ENCODE results near the gene TRPC6.

TRPC6 gene

DNA sequence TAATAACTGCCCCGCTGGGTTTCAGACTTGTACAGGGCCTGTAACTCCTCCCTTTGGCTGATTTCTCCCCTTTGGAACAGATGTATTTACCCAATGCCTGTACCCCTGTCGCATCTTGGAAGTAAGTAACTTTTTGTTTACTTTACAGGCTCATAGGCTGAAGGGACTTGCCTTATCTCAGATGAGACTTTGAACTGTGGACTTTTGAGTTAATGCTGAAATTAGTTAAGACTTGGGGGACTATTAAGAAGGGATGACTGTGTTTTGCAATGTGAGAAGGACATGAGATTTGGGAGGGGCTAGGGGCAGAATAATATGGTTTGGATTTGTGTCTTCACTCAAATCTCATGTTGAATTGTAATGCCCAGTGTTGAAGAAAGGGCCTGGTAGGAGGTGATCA is 62.0 kb downstream of the TRPC6 start:
- Histone ChIP-seq H3K27ac (ENCODE audit: low read length) (no peak overlapping the region), H3K27me3 (ENCODE audit: low read depth, low read length) (no peaks in the 10 kb centered on the region)

DNA sequence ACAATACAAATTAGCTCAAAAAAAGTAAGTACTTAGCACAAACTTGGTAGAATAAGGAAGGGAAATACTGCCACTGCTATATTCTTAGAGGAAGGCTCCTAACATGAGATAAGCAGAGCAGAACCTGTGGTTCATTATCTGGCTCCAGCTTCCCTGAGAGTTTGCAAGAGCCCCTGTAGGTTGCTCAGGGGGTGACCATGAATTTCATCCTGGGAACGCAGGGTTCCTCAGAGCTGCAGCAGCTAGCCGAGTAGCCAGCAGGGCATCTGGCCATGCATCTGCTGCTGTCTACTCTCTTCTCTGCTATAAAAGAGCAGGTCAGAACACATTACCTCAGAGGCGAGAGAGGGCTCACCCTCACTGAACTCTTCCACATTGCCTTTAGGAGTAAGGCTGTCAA is 67.3 kb downstream of the TRPC6 start:
- Histone ChIP-seq H3K27me3 (ENCODE audit: low read depth, low read length) (no peaks in the 10 kb centered on the region), H3K27ac (ENCODE audit: low read length) (no peak overlapping the region), H3K9me3 (ENCODE audit: control insufficient read depth in 1 of 2, low read length in 2 of 2) (no peaks in the 10 kb centered on the region), H3K36me3 (ENCODE audit: control insufficient read depth in 1 of 2, insufficient read depth in 2 of 2, low read length in 2 of 2) (no peaks in the 10 kb centered on the region), H3K4me1 (ENCODE audit: control insufficient read depth in 1 of 2, insufficient read depth in 2 of 2, low read length in 2 of 2) (no peaks in the 10 kb centered on the region), H3K4me3 (ENCODE audit: low read depth in 1 of 2, low read length in 2 of 2) (no peak overlapping the region)

More for the DNA sequence above, 62.0 kb downstream of the TRPC6 start:
- Histone ChIP-seq H3K36me3 (ENCODE audit: control insufficient read depth in 1 of 2, insufficient read depth in 2 of 2, low read length in 2 of 2) (no peaks in the 10 kb centered on the region), H3K4me3 (ENCODE audit: low read depth in 1 of 2, low read length in 2 of 2) (no peak overlapping the region), H3K9me3 (ENCODE audit: control insufficient read depth in 1 of 2, low read length in 2 of 2) (no peaks in the 10 kb centered on the region), H3K4me1 (ENCODE audit: control insufficient read depth in 1 of 2, insufficient read depth in 2 of 2, low read length in 2 of 2) (no peaks in the 10 kb centered on the region)

DNA sequence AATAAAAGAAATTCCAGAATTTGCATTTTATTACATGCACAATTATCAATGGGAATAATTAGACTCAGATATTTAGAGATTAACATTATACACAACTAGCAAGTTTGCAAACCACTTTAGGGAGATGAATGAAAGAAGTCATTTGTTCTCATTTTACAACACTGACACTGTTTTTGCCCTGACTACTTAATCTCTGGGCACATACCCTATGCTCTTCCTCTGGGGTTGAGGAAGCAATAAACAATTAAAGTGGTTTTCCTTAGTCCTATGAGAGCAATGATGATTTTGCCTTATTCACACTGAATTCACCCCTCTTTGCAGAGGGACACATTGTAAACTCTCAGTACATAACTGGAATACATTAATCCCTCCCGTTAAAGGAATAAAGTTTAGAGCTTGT is 72.7 kb downstream of the TRPC6 start:
- H3K27ac ChIP-seq (ENCODE audit: low read length): no peak overlapping the region
- no peaks in the 10 kb centered on the region for H3K27me3 ChIP-seq (ENCODE audit: low read depth, low read length)
- no peaks in the 10 kb centered on the region for H3K4me1 ChIP-seq (ENCODE audit: control insufficient read depth in 1 of 2, insufficient read depth in 2 of 2, low read length in 2 of 2)
- H3K36me3 ChIP-seq (ENCODE audit: control insufficient read depth in 1 of 2, insufficient read depth in 2 of 2, low read length in 2 of 2): no peaks in the 10 kb centered on the region
- no peak overlapping the region for H3K4me3 ChIP-seq (ENCODE audit: low read depth in 1 of 2, low read length in 2 of 2)
- no peaks in the 10 kb centered on the region for H3K9me3 ChIP-seq (ENCODE audit: control insufficient read depth in 1 of 2, low read length in 2 of 2)

DNA sequence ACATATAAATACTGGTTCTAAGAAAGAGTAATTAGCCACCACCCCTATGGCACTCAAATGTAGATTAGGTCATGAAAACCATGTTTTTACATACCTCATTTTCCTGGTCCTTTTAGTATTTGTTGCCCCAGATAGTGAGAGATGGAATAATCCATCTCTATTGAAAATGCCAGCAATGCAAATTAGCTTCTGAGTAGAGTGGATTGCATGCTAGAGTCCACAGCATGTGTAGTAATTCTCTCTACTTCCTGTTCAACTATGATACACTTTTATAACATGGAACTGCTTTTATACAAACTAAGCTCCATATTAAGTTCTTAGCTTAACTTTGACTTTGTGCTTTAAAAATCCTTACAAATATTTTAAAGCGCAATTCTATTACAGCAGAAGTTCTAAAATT is 73.2 kb downstream of the TRPC6 start:
- Histone ChIP-seq H3K27me3 (ENCODE audit: low read depth, low read length) (no peaks in the 10 kb centered on the region), H3K27ac (ENCODE audit: low read length) (no peak overlapping the region), H3K9me3 (ENCODE audit: control insufficient read depth in 1 of 2, low read length in 2 of 2) (no peaks in the 10 kb centered on the region), H3K4me3 (ENCODE audit: low read depth in 1 of 2, low read length in 2 of 2) (no peak overlapping the region), H3K4me1 (ENCODE audit: control insufficient read depth in 1 of 2, insufficient read depth in 2 of 2, low read length in 2 of 2) (no peaks in the 10 kb centered on the region), H3K36me3 (ENCODE audit: control insufficient read depth in 1 of 2, insufficient read depth in 2 of 2, low read length in 2 of 2) (no peaks in the 10 kb centered on the region)

DNA sequence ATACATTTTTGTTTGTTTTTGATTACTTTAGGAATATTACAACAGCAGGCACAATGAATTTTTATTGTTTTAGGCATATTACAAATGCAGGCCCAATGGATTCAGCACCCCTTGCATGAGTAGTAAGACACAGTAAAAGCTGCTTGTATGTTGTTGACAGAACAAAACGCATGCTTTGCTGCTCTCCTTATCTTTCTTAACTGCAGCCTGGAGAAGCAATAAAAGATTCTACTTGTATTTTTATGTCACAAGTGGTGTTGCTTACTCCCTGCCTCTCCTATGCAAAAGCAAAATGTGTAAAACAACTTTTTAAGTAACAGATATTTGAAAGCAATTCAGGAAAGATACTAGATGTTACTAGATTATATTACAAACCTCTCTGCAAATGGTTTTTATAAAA is 73.9 kb downstream of the TRPC6 start:
- H3K27me3 ChIP-seq (ENCODE audit: low read depth, low read length): no peaks in the 10 kb centered on the region
- no peaks in the 10 kb centered on the region for H3K4me1 ChIP-seq (ENCODE audit: control insufficient read depth in 1 of 2, insufficient read depth in 2 of 2, low read length in 2 of 2)
- H3K9me3 ChIP-seq (ENCODE audit: control insufficient read depth in 1 of 2, low read length in 2 of 2): no peaks in the 10 kb centered on the region
- H3K36me3 ChIP-seq (ENCODE audit: control insufficient read depth in 1 of 2, insufficient read depth in 2 of 2, low read length in 2 of 2): no peaks in the 10 kb centered on the region
- no peak overlapping the region for H3K27ac ChIP-seq (ENCODE audit: low read length)
- no peak overlapping the region for H3K4me3 ChIP-seq (ENCODE audit: low read depth in 1 of 2, low read length in 2 of 2)

DNA sequence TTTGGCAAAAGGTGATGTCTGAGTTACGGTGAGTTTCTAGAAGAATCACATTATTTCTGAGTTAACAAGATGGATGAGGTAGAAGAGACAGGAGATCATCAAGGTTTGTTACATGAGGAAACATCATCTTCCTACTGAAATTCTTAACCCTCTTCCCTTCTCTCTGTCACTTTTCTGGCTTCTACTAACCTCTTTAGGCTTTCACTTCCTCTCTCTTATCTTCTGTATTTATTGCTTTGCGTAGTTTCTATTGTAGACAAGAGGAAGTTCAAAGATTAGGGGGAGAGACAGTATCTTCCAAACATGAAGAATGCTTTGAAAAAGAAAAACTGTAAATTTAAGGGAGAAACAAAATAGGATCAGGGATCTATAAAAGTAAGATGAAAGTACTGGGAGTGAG is 75.4 kb downstream of the TRPC6 start:
- H3K9me3 ChIP-seq (ENCODE audit: control insufficient read depth in 1 of 2, low read length in 2 of 2): no peaks in the 10 kb centered on the region

DNA sequence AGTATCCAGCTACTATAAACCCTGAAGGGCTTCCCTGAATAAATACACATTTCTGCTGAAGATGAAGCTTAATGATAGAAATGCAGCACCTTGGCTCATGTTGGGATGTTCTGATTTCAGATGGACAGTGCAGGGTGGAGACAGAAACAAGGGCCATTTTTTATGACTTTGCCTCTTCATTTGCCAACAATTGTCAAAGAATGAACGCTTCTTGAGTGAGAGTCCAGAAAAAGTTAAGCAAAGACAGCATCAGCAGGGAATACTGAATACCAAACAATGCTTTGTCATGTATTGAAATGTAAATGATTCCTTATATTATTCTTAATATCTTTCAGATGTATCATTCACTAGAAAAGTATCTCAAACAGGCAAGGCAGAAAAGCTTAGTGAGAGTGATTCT is 84.9 kb downstream of the TRPC6 start:
- Histone ChIP-seq H3K36me3 (ENCODE audit: control insufficient read depth in 1 of 2, insufficient read depth in 2 of 2, low read length in 2 of 2) (no peaks in the 10 kb centered on the region), H3K9me3 (ENCODE audit: control insufficient read depth in 1 of 2, low read length in 2 of 2) (no peaks in the 10 kb centered on the region), H3K27ac (ENCODE audit: low read length) (no peak overlapping the region), H3K27me3 (ENCODE audit: low read depth, low read length) (no peaks in the 10 kb centered on the region), H3K4me3 (ENCODE audit: low read depth in 1 of 2, low read length in 2 of 2) (no peak overlapping the region), H3K4me1 (ENCODE audit: control insufficient read depth in 1 of 2, insufficient read depth in 2 of 2, low read length in 2 of 2) (peaks cover 0 to 8% of the 10 kb centered on the region in 2 donors)

More for the DNA sequence above, 75.4 kb downstream of the TRPC6 start:
- Histone ChIP-seq H3K27ac (ENCODE audit: low read length) (no peak overlapping the region), H3K27me3 (ENCODE audit: low read depth, low read length) (no peaks in the 10 kb centered on the region), H3K4me1 (ENCODE audit: control insufficient read depth in 1 of 2, insufficient read depth in 2 of 2, low read length in 2 of 2) (no peaks in the 10 kb centered on the region), H3K36me3 (ENCODE audit: control insufficient read depth in 1 of 2, insufficient read depth in 2 of 2, low read length in 2 of 2) (peaks cover 0 to 4% of the 10 kb centered on the region in 2 donors), H3K4me3 (ENCODE audit: low read depth in 1 of 2, low read length in 2 of 2) (no peak overlapping the region)

DNA sequence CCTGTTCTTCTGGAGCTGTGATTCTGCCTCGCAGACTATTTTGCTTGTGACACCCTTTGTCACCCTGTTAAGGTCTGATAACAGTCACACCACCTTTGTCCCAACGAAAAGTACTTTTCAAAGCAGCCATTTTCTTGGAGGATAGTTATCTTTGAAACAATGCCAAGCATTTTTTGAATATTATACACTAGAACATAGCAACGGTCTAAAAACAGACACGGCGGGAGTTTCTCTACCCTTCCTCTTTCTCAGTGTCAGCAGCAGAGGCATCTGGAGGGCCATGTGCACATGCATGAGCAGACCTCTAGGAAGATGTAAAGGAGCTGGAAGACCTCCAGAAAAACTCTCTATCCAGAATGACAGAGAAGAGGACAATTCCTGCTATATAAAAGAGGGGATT is 86.5 kb downstream of the TRPC6 start:
- Histone ChIP-seq H3K4me1 (ENCODE audit: control insufficient read depth in 1 of 2, insufficient read depth in 2 of 2, low read length in 2 of 2) (peaks cover 0 to 8% of the 10 kb centered on the region in 2 donors), H3K27me3 (ENCODE audit: low read depth, low read length) (no peaks in the 10 kb centered on the region), H3K9me3 (ENCODE audit: control insufficient read depth in 1 of 2, low read length in 2 of 2) (no peaks in the 10 kb centered on the region), H3K27ac (ENCODE audit: low read length) (no peak overlapping the region), H3K4me3 (ENCODE audit: low read depth in 1 of 2, low read length in 2 of 2) (no peak overlapping the region), H3K36me3 (ENCODE audit: control insufficient read depth in 1 of 2, insufficient read depth in 2 of 2, low read length in 2 of 2) (no peaks in the 10 kb centered on the region)

DNA sequence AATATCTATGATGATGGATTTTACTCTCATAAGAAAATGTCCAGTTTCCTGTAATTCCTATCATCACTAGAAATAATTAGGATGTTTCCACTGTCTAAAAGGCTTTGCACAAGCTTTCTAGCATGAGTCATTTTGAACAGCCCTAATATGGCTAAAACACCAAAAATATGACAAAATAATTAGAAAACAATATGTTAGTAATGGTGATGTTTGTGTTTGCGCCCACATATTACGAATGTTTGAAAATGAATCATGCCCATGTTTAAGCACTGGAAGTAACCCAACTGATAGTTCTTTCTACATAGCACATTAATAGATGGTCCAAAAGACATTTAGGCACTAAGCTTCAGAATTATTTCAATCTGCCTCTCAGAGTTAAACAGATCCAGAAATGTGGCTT is 96.0 kb downstream of the TRPC6 start:
- Histone ChIP-seq H3K27ac (ENCODE audit: low read length) (no peak overlapping the region), H3K4me3 (ENCODE audit: low read depth in 1 of 2, low read length in 2 of 2) (no peak overlapping the region), H3K4me1 (ENCODE audit: control insufficient read depth in 1 of 2, insufficient read depth in 2 of 2, low read length in 2 of 2) (no peaks in the 10 kb centered on the region)

DNA sequence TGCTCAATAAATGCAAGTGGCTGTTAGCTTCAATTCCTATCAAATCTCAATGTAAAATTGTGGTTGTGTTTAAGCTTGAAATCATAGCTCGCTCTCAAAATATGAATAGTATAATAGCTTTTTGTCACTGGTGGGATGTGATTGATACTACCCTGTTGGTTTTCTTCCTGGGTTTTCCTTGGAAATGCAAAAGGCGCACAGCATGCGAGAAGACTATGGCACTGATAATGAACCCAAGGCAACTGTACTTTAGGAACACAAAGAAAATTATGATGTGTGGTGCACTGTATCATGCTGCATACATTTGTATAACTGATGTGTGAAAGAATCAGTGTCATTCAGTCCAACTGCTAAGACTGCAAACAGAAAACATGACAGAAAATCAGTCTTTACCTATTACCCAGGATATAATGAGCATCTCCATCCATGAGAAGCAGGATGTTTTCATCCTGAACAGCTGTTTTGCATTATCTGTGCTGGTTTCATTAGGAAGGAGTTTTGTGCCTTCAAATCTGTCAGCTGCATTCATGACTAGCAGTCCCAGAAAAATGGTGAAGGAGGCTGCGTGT is 101.2 kb downstream of the TRPC6 start:
- no peaks in the 10 kb centered on the region for H3K27me3 ChIP-seq (ENCODE audit: low read depth, low read length)
- no peaks in the 10 kb centered on the region for H3K36me3 ChIP-seq (ENCODE audit: control insufficient read depth in 1 of 2, insufficient read depth in 2 of 2, low read length in 2 of 2)
- no peaks in the 10 kb centered on the region for H3K9me3 ChIP-seq (ENCODE audit: control insufficient read depth in 1 of 2, low read length in 2 of 2)
- H3K27ac ChIP-seq (ENCODE audit: low read length): no peak overlapping the region
- H3K4me3 ChIP-seq (ENCODE audit: low read depth in 1 of 2, low read length in 2 of 2): no peak overlapping the region
- H3K4me1 ChIP-seq (ENCODE audit: control insufficient read depth in 1 of 2, insufficient read depth in 2 of 2, low read length in 2 of 2): no peaks in the 10 kb centered on the region

More for the DNA sequence above, 96.0 kb downstream of the TRPC6 start:
- H3K36me3 ChIP-seq (ENCODE audit: control insufficient read depth in 1 of 2, insufficient read depth in 2 of 2, low read length in 2 of 2): no peaks in the 10 kb centered on the region
- H3K9me3 ChIP-seq (ENCODE audit: control insufficient read depth in 1 of 2, low read length in 2 of 2): no peaks in the 10 kb centered on the region
- H3K27me3 ChIP-seq (ENCODE audit: low read depth, low read length): no peaks in the 10 kb centered on the region

DNA sequence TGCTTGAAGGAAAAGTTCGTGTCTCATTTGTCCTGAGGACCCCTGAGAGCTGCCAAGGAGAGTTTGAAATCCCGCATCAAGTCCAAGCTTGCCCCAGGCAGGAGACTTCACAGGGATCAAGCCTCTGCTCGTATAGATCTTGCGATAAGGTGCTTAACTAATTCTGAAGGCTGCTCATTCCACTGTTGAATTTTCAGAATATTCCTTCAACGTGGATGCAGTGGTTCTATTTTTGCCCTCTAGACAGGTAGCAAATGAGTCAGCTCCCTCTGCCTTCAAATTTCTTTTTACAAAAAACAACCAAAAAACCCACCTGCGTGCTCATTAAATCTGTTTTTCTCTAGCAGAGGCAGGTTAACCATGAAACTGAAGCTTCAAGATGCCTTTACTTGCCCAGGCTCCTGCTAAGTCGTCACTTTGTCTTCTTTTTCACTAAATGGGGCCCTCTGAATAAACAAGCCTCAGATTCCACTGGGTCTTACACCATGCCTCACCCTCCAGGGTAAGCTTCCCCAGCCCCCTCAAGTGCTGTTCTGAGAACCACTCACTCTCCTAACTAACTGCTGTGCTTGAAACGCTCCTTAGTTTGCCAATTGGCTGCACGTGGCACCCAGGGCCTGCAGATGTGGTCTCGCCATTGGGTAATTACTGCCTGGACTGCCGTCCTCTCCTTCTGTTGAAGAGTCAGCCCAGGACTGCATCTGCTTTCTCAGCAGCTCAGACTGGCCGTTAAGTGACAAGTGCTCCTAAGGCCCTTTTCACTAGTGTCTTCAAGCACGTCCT is 105.0 kb downstream of the TRPC6 start:
- H3K27me3 ChIP-seq (ENCODE audit: low read depth, low read length): no peaks in the 10 kb centered on the region
- no peaks in the 10 kb centered on the region for H3K9me3 ChIP-seq (ENCODE audit: control insufficient read depth in 1 of 2, low read length in 2 of 2)
- no peaks in the 10 kb centered on the region for H3K4me1 ChIP-seq (ENCODE audit: control insufficient read depth in 1 of 2, insufficient read depth in 2 of 2, low read length in 2 of 2)
- no peaks in the 10 kb centered on the region for H3K36me3 ChIP-seq (ENCODE audit: control insufficient read depth in 1 of 2, insufficient read depth in 2 of 2, low read length in 2 of 2)
- no peak overlapping the region for H3K4me3 ChIP-seq (ENCODE audit: low read depth in 1 of 2, low read length in 2 of 2)
- no peak overlapping the region for H3K27ac ChIP-seq (ENCODE audit: low read length)

DNA sequence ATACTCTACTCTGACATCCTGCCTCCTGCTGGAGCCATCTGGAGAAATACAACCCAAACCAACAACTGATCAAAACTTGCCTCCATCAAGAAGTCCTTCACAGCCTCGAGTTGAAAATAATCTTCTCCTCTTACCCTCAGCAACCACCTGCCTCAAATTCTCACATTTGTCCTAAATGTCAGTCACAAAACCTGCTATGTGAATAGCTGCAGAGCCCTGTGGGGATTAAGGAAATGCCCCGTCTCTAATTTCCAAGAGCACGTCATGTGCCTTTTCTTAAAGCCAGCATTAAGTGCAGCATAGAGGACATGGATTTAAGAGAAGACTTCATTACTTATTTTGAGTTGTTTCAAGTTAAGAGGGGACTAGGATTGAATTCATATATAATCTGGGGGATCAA is 105.9 kb downstream of the TRPC6 start:
- no peaks in the 10 kb centered on the region for H3K4me1 ChIP-seq (ENCODE audit: control insufficient read depth in 1 of 2, insufficient read depth in 2 of 2, low read length in 2 of 2)
- no peak overlapping the region for H3K27ac ChIP-seq (ENCODE audit: low read length)
- H3K4me3 ChIP-seq (ENCODE audit: low read depth in 1 of 2, low read length in 2 of 2): no peak overlapping the region
- no peaks in the 10 kb centered on the region for H3K27me3 ChIP-seq (ENCODE audit: low read depth, low read length)
- H3K9me3 ChIP-seq (ENCODE audit: control insufficient read depth in 1 of 2, low read length in 2 of 2): no peaks in the 10 kb centered on the region
- H3K36me3 ChIP-seq (ENCODE audit: control insufficient read depth in 1 of 2, insufficient read depth in 2 of 2, low read length in 2 of 2): no peaks in the 10 kb centered on the region

Data from muscle layer of duodenum (tissue), 2 donors.